Keratinocyte (primary cell): ENCODE results near the gene NEK2. TPM values are rescaled to one million over a fixed set of nuclear protein-coding genes. Genes with fewer than 3 reads are reported as not detected.

Experiments used
- DNase-seq: peaks from one replicate; pipeline ENCODE4 v3.0.0-alpha.2; 2011; ENCODE audit warnings: low read depth, missing footprints, low spot score
- FAIRE-seq: peaks from 2 replicates; lab custom pipeline; 2011; peaks lifted over from hg19 to GRCh38; lab: Jason Lieb, UNC
- H2AFZ ChIP-seq: 2 replicates; pipeline ENCODE4 v1.6.0; 2012; ENCODE audit warnings: low read length, control low read depth, inconsistent platforms; ENCODE audit not compliant: control insufficient read depth
- H3K27ac ChIP-seq: 2 replicates; pipeline ENCODE4 v1.5.1; 2011; ENCODE audit warnings: low read length; ENCODE audit not compliant: control insufficient read depth, insufficient read depth
- H3K27me3 ChIP-seq: 3 replicates; pipeline ENCODE4 v1.6.0; 2011; ENCODE audit warnings: low read length; ENCODE audit not compliant: control insufficient read depth, insufficient read depth; ENCODE audit errors: extremely low read depth
- H3K36me3 ChIP-seq, 2 experiments: 2 replicates in 1 of 2; 3 replicates in 1 of 2; pipeline ENCODE4 v1.5.1; 2011; ENCODE audit warnings: low read length in 2 of 2, mild to moderate bottlenecking in 1 of 2; ENCODE audit not compliant: control insufficient read depth in 2 of 2, insufficient read depth in 2 of 2; ENCODE audit errors: extremely low read depth in 1 of 2
- H3K4me1 ChIP-seq: 3 replicates; pipeline ENCODE4 v1.5.1; 2011; ENCODE audit warnings: low read length; ENCODE audit not compliant: control insufficient read depth, insufficient read depth; ENCODE audit errors: extremely low read depth
- H3K4me2 ChIP-seq: 3 replicates; pipeline ENCODE4 v1.6.0; 2011; ENCODE audit warnings: low read depth, low read length; ENCODE audit not compliant: control insufficient read depth, insufficient read depth; ENCODE audit errors: extremely low read depth
- H3K4me3 ChIP-seq, 3 experiments: fragments of 200-600 bp in 1 of 3; sonication (generic) in 1 of 3; 2 replicates in 2 of 3; 3 replicates in 1 of 3; pipeline ENCODE4 v1.5.1; 2011 to 2016; ENCODE audit warnings: low read length in 3 of 3, mild to moderate bottlenecking in 3 of 3, control low read depth in 2 of 3, inconsistent platforms in 1 of 3, low read depth in 1 of 3, mixed read lengths in 1 of 3, mixed run types in 1 of 3, moderate library complexity in 1 of 3; ENCODE audit not compliant: control insufficient read depth in 2 of 3, insufficient read depth in 2 of 3; ENCODE audit errors: extremely low read depth in 1 of 3
- H3K79me2 ChIP-seq: 2 replicates; pipeline ENCODE4 v1.6.0; 2012; ENCODE audit warnings: low read length; ENCODE audit not compliant: control insufficient read depth, insufficient read depth
- H3K9ac ChIP-seq: 3 replicates; pipeline ENCODE4 v1.6.0; 2011; ENCODE audit warnings: low read length; ENCODE audit not compliant: control insufficient read depth, insufficient read depth; ENCODE audit errors: extremely low read depth
- H3K9me1 ChIP-seq: 3 replicates; pipeline ENCODE4 v1.6.0; 2011; ENCODE audit warnings: low read length; ENCODE audit not compliant: control insufficient read depth, insufficient read depth; ENCODE audit errors: extremely low read depth
- H3K9me3 ChIP-seq: 2 replicates; pipeline ENCODE4 v1.5.1; 2012; ENCODE audit warnings: low read depth, low read length; ENCODE audit not compliant: control insufficient read depth
- H4K20me1 ChIP-seq: 3 replicates; pipeline ENCODE4 v1.6.0; 2011; ENCODE audit warnings: low read length; ENCODE audit not compliant: control insufficient read depth, insufficient read depth; ENCODE audit errors: extremely low read depth
- CTCF ChIP-seq, 3 experiments: IDR thresholded peaks in 1 of 3; conservative IDR thresholded peaks in 1 of 3; optimal IDR thresholded peaks in 1 of 3; 2 replicates in 2 of 3; 3 replicates in 1 of 3; pipeline versions ENCODE3 to v1.5.1; 2011; ENCODE audit warnings: low read length in 3 of 3, mild to moderate bottlenecking in 3 of 3, moderate library complexity in 2 of 3, control low read depth in 1 of 3, inconsistent platforms in 1 of 3; ENCODE audit not compliant: insufficient read depth in 2 of 3; ENCODE audit errors: extremely low read depth in 1 of 3
- EZH2 ChIP-seq: IDR thresholded peaks from one replicate; pipeline ENCODE4 v1.6.1; 2012; ENCODE audit warnings: inconsistent platforms, mild to moderate bottlenecking, low read length, moderate library complexity
- dilution Hi-C: fragments of 300-500 bp; cut with MboI; formaldehyde crosslinking; loops from one replicate; pipeline ENCODE4 v1.7.0; 2020; ENCODE audit warnings: low sequenced_read_pairs; ENCODE audit not compliant: extremely low pct_ligation_motif_present
- polyA plus RNA-seq, 5 experiments: library from polyadenylated mRNA; depleted of rRNA in 3 of 5; stranded (reverse) in 3 of 5; stranded (forward) in 1 of 5; unstranded in 1 of 5; fragments of >200 nt; gene quantifications; 1 replicate in 1 of 5; 2 replicates in 3 of 5; 3 replicates in 1 of 5; pipeline versions ENCODE4 v1.2.1 to v1.2.3, GENCODE V29; 2011 to 2012; ENCODE audit warnings: missing spikeins in 2 of 5, low read depth in 1 of 5, low replicate concordance in 1 of 5

The NEK2 gene
- polyA plus RNA-seq, 1 donor (not counting 4 experiments of a cell fraction or from before 2014, with no cell fraction given): 10.8 TPM

DNA sequence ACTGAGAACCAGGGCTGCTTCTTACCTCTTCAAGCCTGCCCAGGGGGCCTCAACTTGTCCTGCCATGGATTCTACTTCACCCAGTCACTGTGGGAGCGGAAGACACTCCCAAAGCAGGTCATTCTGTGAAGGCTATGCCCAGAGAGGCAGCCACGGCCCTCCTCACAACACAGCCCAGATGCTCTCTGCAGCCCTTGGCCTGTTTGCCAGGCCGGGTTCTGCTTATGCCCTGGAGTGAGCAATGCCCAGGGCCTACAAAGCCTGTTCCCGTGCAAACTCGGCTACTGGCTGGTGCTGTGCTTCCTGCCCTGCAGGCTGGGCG, 62.7 kb downstream of the NEK2 start:
- Histone ChIP-seq H2AFZ (no peak overlapping the region), H3K4me3 (no peak overlapping the region), H3K79me2 (no peaks in the 10 kb centered on the region), H3K27me3 (no peaks in the 10 kb centered on the region), H4K20me1 (no peaks in the 10 kb centered on the region), H3K9me1 (no peaks in the 10 kb centered on the region), H3K9ac (no peak overlapping the region), H3K36me3 (no peaks in the 10 kb centered on the region), H3K27ac (no peak overlapping the region), H3K9me3 (no peaks in the 10 kb centered on the region), H3K4me2 (no peak overlapping the region), H3K4me1 (peaks cover 20% of the 10 kb centered on the region)
- dilution Hi-C loops: no loop called here
- DNase-seq (no peak), FAIRE-seq (no peak)
- TF ChIP-seq CTCF (optimal IDR thresholded peaks at IDR 0.05 in 1 of 3, IDR thresholded peaks at IDR 0.05 in 1 of 3, conservative IDR thresholded peaks at IDR 0.05 in 1 of 3; ENCODE audit: extremely low read depth in 1 of 3, insufficient read depth in 2 of 3, low read length in 3 of 3) (no peak), EZH2 (no peak)

Other genes starting within 250 kb of the NEK2 start
- not detected in 3 replicates for gene RD3, start 183.5 kb downstream of the NEK2 start, polyA plus RNA-seq
- gene SLC30A1, start 96.5 kb downstream of the NEK2 start, polyA plus RNA-seq: 11.8 to 17.2 TPM (median 12.4 TPM) in 3 replicates
- gene LPGAT1, start 155.1 kb upstream of the NEK2 start, polyA plus RNA-seq: 7.4 to 14.7 TPM (median 11.2 TPM) in 3 replicates